Muscle of leg (tissue), 16 donors: Measurements from ENCODE around the gene PCBP1. TPM values are rescaled to one million over a fixed set of nuclear protein-coding genes. Genes with fewer than 3 reads are reported as not detected.
A peak's percentile ranks its signal among the peaks of the same experiment; 100 is the strongest.

Experiments used
- DNase-seq: peaks from one replicate; pipeline ENCODE4 v3.0.0; 2013
- H3K27ac ChIP-seq: one replicate; pipeline ENCODE4 v1.5.1; 2013; ENCODE audit warnings: mild to moderate bottlenecking, low read length, control low read depth
- H3K27me3 ChIP-seq: one replicate; pipeline ENCODE4 v1.6.1; 2013; ENCODE audit warnings: low read length; ENCODE audit not compliant: control insufficient read depth, insufficient read depth
- H3K36me3 ChIP-seq: one replicate; pipeline ENCODE4 v1.6.1; 2013; ENCODE audit warnings: low read length; ENCODE audit not compliant: control insufficient read depth, insufficient read depth
- H3K4me1 ChIP-seq: one replicate; pipeline ENCODE4 v1.6.1; 2013; ENCODE audit warnings: low read length; ENCODE audit not compliant: control insufficient read depth, insufficient read depth
- H3K4me3 ChIP-seq: one replicate; pipeline ENCODE4 v1.5.1; 2013; ENCODE audit warnings: low read length, control low read depth
- H3K9me3 ChIP-seq: replicated peaks from 2 replicates; pipeline ENCODE4 v1.6.1; 2013; ENCODE audit warnings: low read depth, low read length; ENCODE audit not compliant: control insufficient read depth
- WGBS: methylation state at CpG from one replicate; pipeline ENCODE4 v1.1.5; 2013; ENCODE audit warnings: missing lambda C conversion rate; ENCODE audit not compliant: insufficient coverage; 5-methylcytosine and 5-hydroxymethylcytosine counted together
- long read RNA-seq, 11 donors: transcript quantifications; one replicate each; lab custom pipeline, GENCODE V29; 2026
- polyA plus RNA-seq, 8 donors: library from polyadenylated mRNA; unstranded; fragments of 120-200 nt; gene quantifications; one replicate each; pipeline versions ENCODE4 v1.2.1 to v1.2.3, GENCODE V29; 2013; ENCODE audit warnings: inconsistent platforms in 1 of 8, low replicate concordance in 1 of 8; ENCODE audit not compliant: insufficient read length in 8 of 8, insufficient read depth in 1 of 8
- total RNA-seq: library from RNA; stranded (reverse); fragments of 120-200 nt; gene quantifications from one replicate; pipeline ENCODE4 v1.2.4, GENCODE V29; 2013

Gene PCBP1
- total RNA-seq, result 36.1 TPM
- polyA plus RNA-seq, result 100 to 1,000 TPM; 269 to 318 (median 299) TPM
- long read RNA-seq, donor 1, transcript PCBP1-201 (1 exons, 1,750 nt), result major isoform, 192 of 192 reads
- long read RNA-seq, donor 1, partial matches to known transcripts, result 0 of 192 reads
- long read RNA-seq, donor 1, other reads (novel, unspliced or antisense), result 0 of 192 reads
- long read RNA-seq, donor 2, transcript PCBP1-201 (1 exons, 1,750 nt), result major isoform, 73 of 73 reads
- long read RNA-seq, donor 2, partial matches to known transcripts, result 0 of 73 reads
- long read RNA-seq, donor 2, other reads (novel, unspliced or antisense), result 0 of 73 reads
- long read RNA-seq, donor 3, transcript PCBP1-201 (1 exons, 1,750 nt), result major isoform, 469 of 469 reads
- long read RNA-seq, donor 3, partial matches to known transcripts, result 0 of 469 reads
- long read RNA-seq, donor 3, other reads (novel, unspliced or antisense), result 0 of 469 reads
- long read RNA-seq, donor 4, transcript PCBP1-201 (1 exons, 1,750 nt), result major isoform, 237 of 237 reads
- long read RNA-seq, donor 4, partial matches to known transcripts, result 0 of 237 reads
- long read RNA-seq, donor 4, other reads (novel, unspliced or antisense), result 0 of 237 reads
- long read RNA-seq, donor 5, transcript PCBP1-201 (1 exons, 1,750 nt), result major isoform, 785 of 785 reads
- long read RNA-seq, donor 5, partial matches to known transcripts, result 0 of 785 reads
- long read RNA-seq, donor 5, other reads (novel, unspliced or antisense), result 0 of 785 reads
- long read RNA-seq, donor 6, transcript PCBP1-201 (1 exons, 1,750 nt), result major isoform, 612 of 612 reads
- long read RNA-seq, donor 6, partial matches to known transcripts, result 0 of 612 reads
- long read RNA-seq, donor 6, other reads (novel, unspliced or antisense), result 0 of 612 reads
- long read RNA-seq, donor 7, transcript PCBP1-201 (1 exons, 1,750 nt), result major isoform, 588 of 588 reads
- long read RNA-seq, donor 7, partial matches to known transcripts, result 0 of 588 reads
- long read RNA-seq, donor 7, other reads (novel, unspliced or antisense), result 0 of 588 reads
- long read RNA-seq, donor 8, transcript PCBP1-201 (1 exons, 1,750 nt), result major isoform, 387 of 387 reads
- long read RNA-seq, donor 8, partial matches to known transcripts, result 0 of 387 reads
- long read RNA-seq, donor 8, other reads (novel, unspliced or antisense), result 0 of 387 reads
- long read RNA-seq, donor 9, transcript PCBP1-201 (1 exons, 1,750 nt), result major isoform, 434 of 434 reads
- long read RNA-seq, donor 9, partial matches to known transcripts, result 0 of 434 reads
- long read RNA-seq, donor 9, other reads (novel, unspliced or antisense), result 0 of 434 reads
- long read RNA-seq, donor 10, transcript PCBP1-201 (1 exons, 1,750 nt), result major isoform, 528 of 528 reads
- long read RNA-seq, donor 10, partial matches to known transcripts, result 0 of 528 reads
- long read RNA-seq, donor 10, other reads (novel, unspliced or antisense), result 0 of 528 reads
- long read RNA-seq, donor 11, transcript PCBP1-201 (1 exons, 1,750 nt), result major isoform, 473 of 473 reads
- long read RNA-seq, donor 11, partial matches to known transcripts, result 0 of 473 reads
- long read RNA-seq, donor 11, other reads (novel, unspliced or antisense), result 0 of 473 reads

DNA sequence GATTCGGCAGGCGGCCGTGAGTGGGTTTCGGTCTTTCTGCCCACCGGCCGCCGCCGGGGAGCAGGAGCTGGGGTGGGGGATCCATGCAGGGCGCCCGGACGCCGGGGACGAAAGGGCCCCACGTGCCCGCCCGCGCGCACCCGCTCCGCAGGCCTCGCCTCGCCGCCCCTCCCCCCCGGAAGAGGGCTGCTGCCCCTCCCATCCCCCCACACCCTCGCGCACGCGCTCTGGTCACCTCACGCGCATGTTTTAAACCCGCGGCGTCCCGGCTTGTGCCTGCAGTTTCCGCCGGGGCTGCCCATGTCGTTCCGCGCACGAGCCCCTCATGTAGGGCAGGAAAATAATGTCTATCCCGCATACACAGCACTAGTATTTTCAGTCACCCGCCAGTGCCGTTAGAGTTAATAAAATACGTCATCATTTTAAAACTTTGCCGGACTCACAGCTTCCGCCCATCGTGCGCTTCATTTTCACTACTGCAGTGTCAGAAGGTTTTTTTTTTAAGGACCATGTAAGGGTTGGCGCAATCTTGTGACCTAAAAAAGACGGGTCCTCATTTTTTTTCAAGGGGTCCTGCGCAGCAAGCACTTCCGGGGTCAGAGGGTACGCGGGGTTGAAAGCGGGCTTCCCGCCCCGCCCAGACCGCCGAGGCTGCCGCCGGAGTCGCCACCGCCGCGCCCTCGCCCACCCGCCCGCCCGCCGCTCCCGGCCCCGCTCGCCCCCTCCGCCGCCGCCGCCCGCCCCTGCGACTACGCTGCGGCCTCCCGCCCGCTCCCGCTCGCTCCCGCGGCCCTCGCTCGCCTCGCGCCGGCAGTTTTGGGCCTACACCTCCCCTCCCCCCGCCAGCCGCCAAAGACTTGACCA is at the start of gene PCBP1:
Gene PCBP1, plus strand, starts transcription at position 640 of the 864 bp plus-strand sequence. CDS start 267 bp downstream, outside the sequence.
- Histone ChIP-seq H3K36me3 (peaks cover 37% of the 10 kb centered on the region), H3K4me3 (peak within 1 kb of the TSS; percentile 89), H3K27me3 (no peaks in the 10 kb centered on the region), H3K9me3 (no peaks in the 10 kb centered on the region), H3K4me1 (peaks cover 30% of the 10 kb centered on the region), H3K27ac (peak within 1 kb of the TSS; percentile 100)
- under 1% methylated on average over 74 of the region's 94 CpGs for WGBS
- DNase-seq, result peak; percentile 98

DNA sequence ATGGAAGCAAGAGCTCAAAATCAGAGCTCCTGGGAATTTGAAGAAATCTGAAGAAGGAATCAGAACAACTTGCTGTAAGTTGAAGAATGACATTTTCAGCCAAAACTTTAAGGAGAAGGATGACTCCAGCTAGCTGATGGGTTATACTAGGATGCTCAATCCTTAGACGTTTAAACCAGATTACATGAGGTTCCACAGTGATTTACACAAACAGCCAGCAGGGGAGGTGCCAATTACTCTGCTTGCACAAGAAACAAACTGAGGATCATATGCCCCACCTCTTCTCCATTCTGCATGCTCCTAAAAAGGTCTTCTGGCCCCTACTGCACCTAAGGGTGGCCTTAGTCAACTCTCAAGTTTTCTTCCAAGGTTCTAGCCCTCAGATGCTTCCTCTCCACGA is 47.9 kb upstream of the PCBP1 start:
- Histone ChIP-seq H3K27ac (no peak overlapping the region), H3K4me3 (no peak overlapping the region), H3K36me3 (peaks cover 6% of the 10 kb centered on the region), H3K27me3 (no peaks in the 10 kb centered on the region), H3K4me1 (peaks cover 9% of the 10 kb centered on the region), H3K9me3 (no peaks in the 10 kb centered on the region)
- DNase-seq, result no peak
- WGBS, result 67% methylated on average over 1 of the region's 2 CpGs

- H3K9me3 ChIP-seq, result no peaks in the 10 kb centered on the region
- no CpG with 5 or more reads among the region's 3 CpGs for WGBS
- H3K36me3 ChIP-seq, result peaks cover 7% of the 10 kb centered on the region
- no peaks in the 10 kb centered on the region for H3K4me1 ChIP-seq
- DNase-seq, result peak; percentile 21
- no peak overlapping the region for H3K27ac ChIP-seq
- H3K4me3 ChIP-seq, result no peak overlapping the region
- H3K27me3 ChIP-seq, result no peaks in the 10 kb centered on the region
These were observed 45.6 kb upstream of the PCBP1 start for GRCh38 chr2:70041663-70042062.

- no peak overlapping the region for H3K27ac ChIP-seq
- no peak for DNase-seq
- no peaks in the 10 kb centered on the region for H3K9me3 ChIP-seq
- no peaks in the 10 kb centered on the region for H3K4me1 ChIP-seq
- H3K27me3 ChIP-seq, result no peaks in the 10 kb centered on the region
- peaks cover 8% of the 10 kb centered on the region for H3K36me3 ChIP-seq
- no peak overlapping the region for H3K4me3 ChIP-seq
- WGBS, result no CpG with 5 or more reads among the region's 2 CpGs
These were observed 45.0 kb upstream of the PCBP1 start for GRCh38 chr2:70042246-70042645.

- WGBS, result 94% methylated on average over 8 of the region's 9 CpGs
- Histone ChIP-seq H3K27me3 (no peaks in the 10 kb centered on the region), H3K9me3 (no peaks in the 10 kb centered on the region), H3K4me3 (no peak overlapping the region), H3K27ac (no peak overlapping the region), H3K36me3 (peaks cover 13% of the 10 kb centered on the region), H3K4me1 (no peaks in the 10 kb centered on the region)
- DNase-seq, result peak; percentile 21
These were observed 43.9 kb upstream of the PCBP1 start for GRCh38 chr2:70043252-70043875.

DNA sequence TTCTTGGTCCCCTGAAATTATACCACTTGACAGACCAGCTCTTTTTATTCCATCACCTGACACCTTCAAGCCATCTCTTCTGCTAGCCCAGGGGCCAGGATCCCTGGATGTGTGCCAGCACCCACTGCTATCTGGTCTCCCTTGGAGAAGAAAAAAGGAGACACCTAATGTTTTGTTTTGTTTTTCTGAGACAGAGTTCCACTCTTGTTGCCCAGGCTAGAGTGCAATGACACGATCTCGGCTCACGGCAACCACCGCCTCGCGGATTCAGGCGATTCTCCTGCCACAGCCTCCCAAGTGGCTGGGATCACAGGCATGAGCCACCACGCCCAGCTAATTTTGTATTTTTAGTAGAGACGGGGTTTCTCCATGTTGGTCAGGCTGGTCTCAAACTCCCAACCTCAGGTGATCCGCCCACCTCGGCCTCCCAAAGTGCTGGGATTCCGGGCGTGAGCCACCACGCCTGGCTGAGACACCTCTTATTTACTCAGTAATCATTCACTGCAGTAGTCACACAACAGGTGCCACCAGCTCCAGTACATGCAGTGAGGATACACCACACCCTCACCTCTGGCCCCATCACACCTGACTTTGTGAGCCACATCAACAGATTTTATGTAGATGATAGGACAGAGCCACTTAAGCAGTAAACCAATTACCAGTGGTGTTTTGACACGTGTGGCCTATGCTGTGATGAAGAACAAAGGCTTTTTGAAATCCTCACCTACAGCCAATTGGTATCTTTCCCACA is 42.8 kb upstream of the PCBP1 start:
- Histone ChIP-seq H3K36me3 (peaks cover 21% of the 10 kb centered on the region), H3K4me3 (no peak overlapping the region), H3K27ac (no peak overlapping the region), H3K9me3 (no peaks in the 10 kb centered on the region), H3K27me3 (no peaks in the 10 kb centered on the region), H3K4me1 (no peaks in the 10 kb centered on the region)
- DNase-seq, result no peak
- WGBS, result 100% methylated on average over 8 of the region's 15 CpGs

- no peak overlapping the region for H3K27ac ChIP-seq
- H3K4me1 ChIP-seq, result no peaks in the 10 kb centered on the region
- H3K4me3 ChIP-seq, result no peak overlapping the region
- WGBS, result no CpG with 5 or more reads among the region's 6 CpGs
- no peaks in the 10 kb centered on the region for H3K27me3 ChIP-seq
- H3K9me3 ChIP-seq, result no peaks in the 10 kb centered on the region
- DNase-seq, result no peak
- H3K36me3 ChIP-seq, result peaks cover 22% of the 10 kb centered on the region
These were observed 41.9 kb upstream of the PCBP1 start for GRCh38 chr2:70045405-70045804.

- no CpG with 5 or more reads among the region's 2 CpGs for WGBS
- Histone ChIP-seq H3K4me1 (no peaks in the 10 kb centered on the region), H3K27me3 (no peaks in the 10 kb centered on the region), H3K4me3 (no peak overlapping the region), H3K36me3 (peaks cover 25% of the 10 kb centered on the region), H3K9me3 (no peaks in the 10 kb centered on the region), H3K27ac (no peak overlapping the region)
- DNase-seq, result no peak
These were observed 41.3 kb upstream of the PCBP1 start for GRCh38 chr2:70045932-70046331.
